Prostate gland (tissue), 2 donors: ENCODE measurements around the gene CHCHD3. TPM values are rescaled to one million over a fixed set of nuclear protein-coding genes. Genes with fewer than 3 reads are reported as not detected.
"Not testable (repeated sequence)": the region's sequence is repeated elsewhere in the genome, so short reads cannot be mapped to it uniquely, and the experiment has no call there.

Source experiments
- DNase-seq: peaks from one replicate; pipeline ENCODE4 v3.0.0-alpha.2; 2019; ENCODE audit warnings: low spot score
- H3K27ac ChIP-seq, 2 donors: fragments of 200-600 bp; sonication (generic); 2 replicates each; pipeline ENCODE4 v1.5.1; 2017 to 2019
- H3K27me3 ChIP-seq: fragments of 200-600 bp; sonication (generic); replicated peaks from 2 replicates; pipeline ENCODE4 v1.5.1; 2019; ENCODE audit not compliant: insufficient read depth
- H3K36me3 ChIP-seq, 2 donors: fragments of 200-600 bp; sonication (generic); 1 replicate in 1 of 2; 2 replicates in 1 of 2; pipeline versions ENCODE4 v1.5.1 to v1.8.1; 2017 to 2019
- H3K4me1 ChIP-seq: fragments of 200-600 bp; sonication (generic); replicated peaks from 2 replicates; pipeline ENCODE4 v1.5.1; 2019
- H3K4me3 ChIP-seq, 2 donors: fragments of 200-600 bp; sonication (generic); 2 replicates each; pipeline ENCODE4 v1.5.1; 2017 to 2019
- H3K9me3 ChIP-seq: fragments of 200-600 bp; sonication (generic); 2 replicates; pipeline ENCODE4 v1.5.1; 2017
- POLR2A ChIP-seq: fragments of 450-650 bp; IDR thresholded peaks from one replicate; pipeline ENCODE4 v1.6.1; 2016; ENCODE audit warnings: antibody characterized with exemption, mild to moderate bottlenecking
- POLR2AphosphoS5 ChIP-seq: sonication (generic); formaldehyde crosslinking; IDR thresholded peaks from one replicate; pipeline ENCODE4 v1.6.1; 2017; ENCODE audit warnings: antibody characterized with exemption
- WGBS: methylation state at CpG from one replicate; pipeline ENCODE4 v1.1.5; 2018; 5-methylcytosine and 5-hydroxymethylcytosine counted together
- intact Hi-C: fragments of 100-400 bp; cut with DNase I; formaldehyde crosslinking; loops from one replicate; pipeline ENCODE4 v1.14.2; 2022
- total RNA-seq, 2 donors: library from RNA; depleted of rRNA; stranded (reverse); fragments of >200 nt; gene quantifications; one replicate each; pipeline ENCODE4 v1.1.0, GENCODE V29; 2016
- TF ChIP-seq, protein P1 (sequence below), 4 experiments: fragments of 200-600 bp in 2 of 4; fragments of 450-650 bp in 2 of 4; sonication (generic) in 2 of 4; IDR thresholded peaks; 1 replicate in 3 of 4; 2 replicates in 1 of 4; pipeline ENCODE4 v1.5.1; 2016 to 2019; ENCODE audit warnings: antibody characterized with exemption in 4 of 4, mild to moderate bottlenecking in 2 of 4, moderate library complexity in 2 of 4

Gene CHCHD3
- total RNA-seq, 2 donors from 2014 or later: 33.2 to 40.9 TPM

DNA sequence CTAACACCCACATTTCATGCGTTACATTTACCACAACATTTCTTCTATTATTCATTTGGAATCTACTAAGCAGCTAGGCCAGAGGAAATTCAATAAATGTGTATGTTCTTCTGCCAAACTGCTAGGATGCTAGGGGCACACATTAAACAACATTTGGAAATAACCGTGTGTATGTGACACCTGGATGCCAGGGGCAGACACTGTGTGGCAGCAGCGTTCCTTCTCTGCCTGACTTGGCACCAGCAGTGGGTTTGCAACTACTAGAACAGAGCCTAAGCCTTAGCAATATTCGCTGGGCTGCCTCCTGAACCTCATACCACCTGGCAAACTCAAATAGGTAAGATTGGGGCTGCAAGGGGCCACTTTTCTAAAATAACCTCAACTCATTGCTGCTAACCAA is 182.1 kb downstream of the CHCHD3 start:
- no peak for DNase-seq
- no peak overlapping the region for H3K27ac ChIP-seq
- H3K9me3 ChIP-seq: no peaks in the 10 kb centered on the region
- WGBS: 75% methylated on average over 4 of the region's 4 CpGs
- no peak overlapping the region for H3K4me3 ChIP-seq
- intact Hi-C loops: no loop called here
- no peaks in the 10 kb centered on the region for H3K36me3 ChIP-seq
- no peaks in the 10 kb centered on the region for H3K4me1 ChIP-seq
- H3K27me3 ChIP-seq: no peaks in the 10 kb centered on the region
- TF ChIP-seq POLR2A (no peak), POLR2AphosphoS5 (no peak)
- TF ChIP-seq, protein P1, sequence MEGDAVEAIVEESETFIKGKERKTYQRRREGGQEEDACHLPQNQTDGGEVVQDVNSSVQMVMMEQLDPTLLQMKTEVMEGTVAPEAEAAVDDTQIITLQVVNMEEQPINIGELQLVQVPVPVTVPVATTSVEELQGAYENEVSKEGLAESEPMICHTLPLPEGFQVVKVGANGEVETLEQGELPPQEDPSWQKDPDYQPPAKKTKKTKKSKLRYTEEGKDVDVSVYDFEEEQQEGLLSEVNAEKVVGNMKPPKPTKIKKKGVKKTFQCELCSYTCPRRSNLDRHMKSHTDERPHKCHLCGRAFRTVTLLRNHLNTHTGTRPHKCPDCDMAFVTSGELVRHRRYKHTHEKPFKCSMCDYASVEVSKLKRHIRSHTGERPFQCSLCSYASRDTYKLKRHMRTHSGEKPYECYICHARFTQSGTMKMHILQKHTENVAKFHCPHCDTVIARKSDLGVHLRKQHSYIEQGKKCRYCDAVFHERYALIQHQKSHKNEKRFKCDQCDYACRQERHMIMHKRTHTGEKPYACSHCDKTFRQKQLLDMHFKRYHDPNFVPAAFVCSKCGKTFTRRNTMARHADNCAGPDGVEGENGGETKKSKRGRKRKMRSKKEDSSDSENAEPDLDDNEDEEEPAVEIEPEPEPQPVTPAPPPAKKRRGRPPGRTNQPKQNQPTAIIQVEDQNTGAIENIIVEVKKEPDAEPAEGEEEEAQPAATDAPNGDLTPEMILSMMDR (IDR thresholded peaks at IDR 0.05): no peak

- not testable (repeated sequence) for H3K4me3 ChIP-seq
These were observed 183.2 kb downstream of the CHCHD3 start for GRCh38 chr7:132898641-132899175.

DNA sequence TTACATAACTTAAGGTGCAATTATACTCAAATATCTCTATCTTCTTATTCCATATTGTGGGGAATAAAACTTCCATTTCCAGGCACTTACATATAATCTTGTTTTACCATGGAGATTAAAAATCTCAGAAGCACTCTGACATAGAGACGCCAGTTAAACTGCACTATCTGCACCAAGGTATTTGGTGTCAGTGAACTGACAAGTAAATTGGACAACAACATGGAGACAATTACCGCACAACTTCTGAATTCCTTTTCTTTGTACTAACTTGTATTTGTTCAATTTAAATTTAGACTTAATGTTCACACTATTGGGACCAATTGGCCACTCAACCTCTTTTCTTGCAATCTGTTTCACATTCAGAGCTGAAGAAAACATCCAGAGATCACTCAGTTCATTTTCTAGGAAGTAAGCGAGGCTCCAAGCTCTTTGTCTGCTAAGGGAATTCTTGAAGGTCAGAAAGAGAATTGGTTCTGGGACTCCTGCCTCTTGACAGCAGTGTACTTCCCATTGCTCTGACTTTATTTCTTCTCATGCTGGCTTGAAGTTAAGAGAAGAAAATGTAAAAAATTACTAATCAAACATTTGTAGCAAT is 184.7 kb downstream of the CHCHD3 start:
- Histone ChIP-seq H3K9me3 (no peaks in the 10 kb centered on the region), H3K4me1 (no peaks in the 10 kb centered on the region), H3K27ac (no peak overlapping the region), H3K36me3 (no peaks in the 10 kb centered on the region), H3K27me3 (no peaks in the 10 kb centered on the region), H3K4me3 (no peak overlapping the region)
- intact Hi-C loops: no loop called here
- no peak for DNase-seq
- 97% methylated on average over 3 of the region's 3 CpGs for WGBS
- TF ChIP-seq POLR2A (no peak), POLR2AphosphoS5 (no peak)
- TF ChIP-seq, protein P1 (IDR thresholded peaks at IDR 0.05): no peak

More at GRCh38 chr7:132898641-132899175, 183.2 kb downstream of the CHCHD3 start:
- WGBS: 98% methylated on average over 37 of the region's 38 CpGs
- intact Hi-C loops, H3K27ac ChIP-seq, H3K27me3 ChIP-seq, H3K36me3 ChIP-seq, H3K4me1 ChIP-seq, DNase-seq, H3K9me3 ChIP-seq: not testable (repeated sequence)

- 98% methylated on average over 6 of the region's 6 CpGs for WGBS
These were observed 186.7 kb downstream of the CHCHD3 start for GRCh38 chr7:132895231-132895630.

DNA sequence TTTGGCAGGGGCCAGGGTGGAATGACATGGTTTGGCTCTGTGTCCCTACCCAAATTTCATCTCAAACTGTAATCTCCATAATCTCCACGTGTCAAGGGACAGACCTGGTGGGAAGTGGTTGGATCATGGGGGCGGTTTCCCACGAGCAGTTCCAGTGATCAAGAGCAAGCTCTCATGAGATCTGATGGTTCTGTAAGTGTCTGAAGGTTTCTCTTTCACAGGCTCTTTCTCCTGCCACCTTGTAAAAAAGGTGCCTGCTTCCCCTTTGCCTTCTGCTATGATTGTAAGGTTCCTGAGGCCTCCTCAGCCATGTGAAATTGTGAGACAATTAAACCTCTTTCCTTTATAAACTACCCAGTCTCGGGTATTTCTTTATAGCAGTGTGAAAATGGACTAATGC is 188.3 kb downstream of the CHCHD3 start:
- H3K27ac ChIP-seq: no peak overlapping the region
- no peak for DNase-seq
- WGBS: 93% methylated on average over 4 of the region's 4 CpGs
- H3K4me3 ChIP-seq: no peak overlapping the region
- TF ChIP-seq, protein P1 (IDR thresholded peaks at IDR 0.05): no peak
- TF ChIP-seq POLR2AphosphoS5 (no peak), POLR2A (no peak)
- no peaks in the 10 kb centered on the region for H3K9me3 ChIP-seq
- no peaks in the 10 kb centered on the region for H3K36me3 ChIP-seq
- H3K4me1 ChIP-seq: no peaks in the 10 kb centered on the region
- intact Hi-C loops: no loop called here
- H3K27me3 ChIP-seq: no peaks in the 10 kb centered on the region

More at GRCh38 chr7:132895231-132895630, 186.7 kb downstream of the CHCHD3 start:
- no peaks in the 10 kb centered on the region for H3K27me3 ChIP-seq
- intact Hi-C loops: no loop called here
- TF ChIP-seq, protein P1 (IDR thresholded peaks at IDR 0.05): no peak
- no peak for TF ChIP-seq POLR2A
- TF ChIP-seq POLR2AphosphoS5: no peak
- no peak overlapping the region for H3K4me3 ChIP-seq
- H3K36me3 ChIP-seq: no peaks in the 10 kb centered on the region
- H3K27ac ChIP-seq: no peak overlapping the region
- DNase-seq: no peak
- H3K9me3 ChIP-seq: no peaks in the 10 kb centered on the region
- H3K4me1 ChIP-seq: no peaks in the 10 kb centered on the region

DNA sequence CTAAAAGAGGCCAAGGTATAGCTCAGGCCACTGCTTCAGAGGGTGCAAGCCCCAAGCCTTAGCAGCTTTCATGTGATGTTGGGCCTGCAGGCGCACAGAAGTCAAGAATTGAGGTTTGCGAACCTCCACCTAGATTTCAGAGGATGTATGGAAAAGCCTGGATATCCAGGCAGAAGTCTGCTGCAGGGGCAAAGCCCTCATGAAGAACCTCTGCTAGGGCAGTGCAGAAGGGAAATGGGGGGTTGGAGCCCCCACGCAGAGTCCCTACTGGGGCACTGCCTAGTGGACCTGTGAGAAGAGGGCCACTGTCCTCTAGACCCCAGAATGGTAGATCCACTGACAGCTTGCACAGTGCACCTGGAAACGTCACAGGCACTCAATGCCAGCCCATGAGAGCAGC is 189.1 kb downstream of the CHCHD3 start:
- H3K4me1 ChIP-seq, H3K27ac ChIP-seq, intact Hi-C loops, H3K9me3 ChIP-seq, DNase-seq, H3K4me3 ChIP-seq, H3K27me3 ChIP-seq, H3K36me3 ChIP-seq: not testable (repeated sequence)
- 99% methylated on average over 4 of the region's 4 CpGs for WGBS
